Measurements from ENCODE around the gene USB1.

DNA sequence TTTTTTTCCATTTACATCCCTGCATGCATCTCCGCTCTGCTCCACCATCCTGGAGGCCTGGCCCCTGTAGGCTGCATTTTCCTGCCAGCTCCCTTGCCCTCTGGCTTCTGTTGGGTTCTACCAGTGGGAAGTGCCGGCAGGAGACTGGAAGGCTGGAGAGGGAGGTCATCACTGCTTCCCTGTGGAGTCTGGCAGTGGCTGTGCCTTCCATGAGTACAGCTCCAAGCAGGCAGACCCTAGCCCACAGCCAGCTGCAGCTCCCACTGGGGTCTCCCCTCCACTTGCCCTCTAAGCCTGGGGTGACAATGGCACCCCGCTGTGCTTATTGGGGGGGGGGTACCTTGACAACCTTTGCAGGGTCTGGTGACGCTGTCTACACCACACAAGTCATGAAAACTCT, 61.6 kb downstream of the USB1 start:
- TF ChIP-seq EZH2 (IDR thresholded peaks at IDR 0.05; ENCODE audit: low read length, unreplicated experiment) (no peak), EZH2phosphoT487 (IDR thresholded peaks at IDR 0.05; ENCODE audit: borderline replicate concordance, low read length) (no peak)
